Keratinocyte (primary cell): ENCODE measurements around the gene TTC14. TPM values are rescaled to one million over a fixed set of nuclear protein-coding genes. Genes with fewer than 3 reads are reported as not detected.

Experiments
- DNase-seq: peaks from one replicate; pipeline ENCODE4 v3.0.0-alpha.2; 2011; ENCODE audit warnings: low read depth, missing footprints, low spot score
- FAIRE-seq: peaks from 2 replicates; lab custom pipeline; 2011; peaks lifted over from hg19 to GRCh38; lab: Jason Lieb, UNC
- H2AFZ ChIP-seq: 2 replicates; pipeline ENCODE4 v1.6.0; 2012; ENCODE audit warnings: low read length, control low read depth, inconsistent platforms; ENCODE audit not compliant: control insufficient read depth
- H3K27ac ChIP-seq: 2 replicates; pipeline ENCODE4 v1.5.1; 2011; ENCODE audit warnings: low read length; ENCODE audit not compliant: control insufficient read depth, insufficient read depth
- H3K27me3 ChIP-seq: 3 replicates; pipeline ENCODE4 v1.6.0; 2011; ENCODE audit warnings: low read length; ENCODE audit not compliant: control insufficient read depth, insufficient read depth; ENCODE audit errors: extremely low read depth
- H3K36me3 ChIP-seq, 2 experiments: 2 replicates in 1 of 2; 3 replicates in 1 of 2; pipeline ENCODE4 v1.5.1; 2011; ENCODE audit warnings: low read length in 2 of 2, mild to moderate bottlenecking in 1 of 2; ENCODE audit not compliant: control insufficient read depth in 2 of 2, insufficient read depth in 2 of 2; ENCODE audit errors: extremely low read depth in 1 of 2
- H3K4me1 ChIP-seq: 3 replicates; pipeline ENCODE4 v1.5.1; 2011; ENCODE audit warnings: low read length; ENCODE audit not compliant: control insufficient read depth, insufficient read depth; ENCODE audit errors: extremely low read depth
- H3K4me2 ChIP-seq: 3 replicates; pipeline ENCODE4 v1.6.0; 2011; ENCODE audit warnings: low read depth, low read length; ENCODE audit not compliant: control insufficient read depth, insufficient read depth; ENCODE audit errors: extremely low read depth
- H3K4me3 ChIP-seq, 3 experiments: fragments of 200-600 bp in 1 of 3; sonication (generic) in 1 of 3; 2 replicates in 2 of 3; 3 replicates in 1 of 3; pipeline ENCODE4 v1.5.1; 2011 to 2016; ENCODE audit warnings: low read length in 3 of 3, mild to moderate bottlenecking in 3 of 3, control low read depth in 2 of 3, inconsistent platforms in 1 of 3, low read depth in 1 of 3, mixed read lengths in 1 of 3, mixed run types in 1 of 3, moderate library complexity in 1 of 3; ENCODE audit not compliant: control insufficient read depth in 2 of 3, insufficient read depth in 2 of 3; ENCODE audit errors: extremely low read depth in 1 of 3
- H3K79me2 ChIP-seq: 2 replicates; pipeline ENCODE4 v1.6.0; 2012; ENCODE audit warnings: low read length; ENCODE audit not compliant: control insufficient read depth, insufficient read depth
- H3K9ac ChIP-seq: 3 replicates; pipeline ENCODE4 v1.6.0; 2011; ENCODE audit warnings: low read length; ENCODE audit not compliant: control insufficient read depth, insufficient read depth; ENCODE audit errors: extremely low read depth
- H3K9me1 ChIP-seq: 3 replicates; pipeline ENCODE4 v1.6.0; 2011; ENCODE audit warnings: low read length; ENCODE audit not compliant: control insufficient read depth, insufficient read depth; ENCODE audit errors: extremely low read depth
- H3K9me3 ChIP-seq: 2 replicates; pipeline ENCODE4 v1.5.1; 2012; ENCODE audit warnings: low read depth, low read length; ENCODE audit not compliant: control insufficient read depth
- H4K20me1 ChIP-seq: 3 replicates; pipeline ENCODE4 v1.6.0; 2011; ENCODE audit warnings: low read length; ENCODE audit not compliant: control insufficient read depth, insufficient read depth; ENCODE audit errors: extremely low read depth
- CTCF ChIP-seq, 3 experiments: IDR thresholded peaks in 1 of 3; conservative IDR thresholded peaks in 1 of 3; optimal IDR thresholded peaks in 1 of 3; 2 replicates in 2 of 3; 3 replicates in 1 of 3; pipeline versions ENCODE3 to v1.5.1; 2011; ENCODE audit warnings: low read length in 3 of 3, mild to moderate bottlenecking in 3 of 3, moderate library complexity in 2 of 3, control low read depth in 1 of 3, inconsistent platforms in 1 of 3; ENCODE audit not compliant: insufficient read depth in 2 of 3; ENCODE audit errors: extremely low read depth in 1 of 3
- EZH2 ChIP-seq: IDR thresholded peaks from one replicate; pipeline ENCODE4 v1.6.1; 2012; ENCODE audit warnings: inconsistent platforms, mild to moderate bottlenecking, low read length, moderate library complexity
- dilution Hi-C: fragments of 300-500 bp; cut with MboI; formaldehyde crosslinking; loops from one replicate; pipeline ENCODE4 v1.7.0; 2020; ENCODE audit warnings: low sequenced_read_pairs; ENCODE audit not compliant: extremely low pct_ligation_motif_present
- polyA plus RNA-seq, 5 experiments: library from polyadenylated mRNA; depleted of rRNA in 3 of 5; stranded (reverse) in 3 of 5; stranded (forward) in 1 of 5; unstranded in 1 of 5; fragments of >200 nt; gene quantifications; 1 replicate in 1 of 5; 2 replicates in 3 of 5; 3 replicates in 1 of 5; pipeline versions ENCODE4 v1.2.1 to v1.2.3, GENCODE V29; 2011 to 2012; ENCODE audit warnings: missing spikeins in 2 of 5, low read depth in 1 of 5, low replicate concordance in 1 of 5
- small RNA-seq, 3 experiments: library from RNA; depleted of rRNA; stranded (forward); fragments of <200 nt; gene quantifications; one replicate each; pipeline ENCODE3, GENCODE V24; 2012; ENCODE audit warnings: low read depth in 3 of 3, low replicate concordance in 1 of 3; ENCODE audit not compliant: insufficient read length in 3 of 3

Gene TTC14
- polyA plus RNA-seq, 1 donor (not counting 4 experiments of a cell fraction or from before 2014, with no cell fraction given), result 30.5 TPM

- Histone ChIP-seq H3K4me3 (no peak overlapping the region), H3K79me2 (no peaks in the 10 kb centered on the region), H3K4me1 (no peaks in the 10 kb centered on the region), H3K36me3 (no peaks in the 10 kb centered on the region), H3K27ac (no peak overlapping the region), H4K20me1 (no peaks in the 10 kb centered on the region), H2AFZ (no peak overlapping the region), H3K27me3 (no peaks in the 10 kb centered on the region), H3K4me2 (no peak overlapping the region), H3K9me3 (no peaks in the 10 kb centered on the region), H3K9me1 (no peaks in the 10 kb centered on the region), H3K9ac (no peak overlapping the region)
- TF ChIP-seq EZH2 (no peak), CTCF (optimal IDR thresholded peaks at IDR 0.05 in 1 of 3, IDR thresholded peaks at IDR 0.05 in 1 of 3, conservative IDR thresholded peaks at IDR 0.05 in 1 of 3; ENCODE audit: extremely low read depth in 1 of 3, insufficient read depth in 2 of 3, low read length in 3 of 3) (no peak)
- no peak for FAIRE-seq
- dilution Hi-C loops, result no loop called here
- no peak for DNase-seq
Measured at GRCh38 chr3:180657094-180657493, 55.1 kb downstream of the TTC14 start.

Small RNA genes within 50 kb of the gene (small RNA-seq; reads per million reads assigned to genes)
- gene AC068298.1 (0 reads per million in 3 experiments), gene RNU6-486P (0 reads per million in 3 experiments)

Other genes starting within 250 kb of the TTC14 start
- gene CCDC39, start 77.3 kb downstream of the TTC14 start, polyA plus RNA-seq, result not detected in 3 replicates